K562 (cell line): Measurements from ENCODE around the gene RSPH9. TPM values are rescaled to one million over a fixed set of nuclear protein-coding genes. Genes with fewer than 3 reads are reported as not detected.

Source experiments
- ATAC-seq: fragments of 200-7000 bp; cut with Tn5 transposase; 3 replicates; pipeline ENCODE4 v1.9.1; 2020; ENCODE audit warnings: moderate library complexity
- BruUV-seq: library from RNA; stranded (reverse); fragments of 400-500 nt; replicated peaks from 2 replicates; lab custom pipeline; 2021; lab: Mats Ljungman, UMichigan
- CTCF ChIA-PET: fragments of 300-600 bp; formaldehyde crosslinking; extraction: SDS; loops from one replicate; lab custom pipeline; 2021; ENCODE audit warnings: low intra/inter-chr PET ratio; lab: Yijun Ruan, JAX
- POLR2A ChIA-PET: fragments of 300-600, 350-650 bp; sonication (Branson Sonifier 250); formaldehyde crosslinking; extraction: SDS; loops from one replicate; lab custom pipeline; 2021; ENCODE audit warnings: antibody characterized with exemption, inconsistent platforms; lab: Yijun Ruan, JAX
- DNase-seq, 4 experiments: peaks; one replicate each; pipeline versions ENCODE4 v3.0.0 to v3.0.0-alpha.2; 2011 to 2018; ENCODE audit warnings: low spot score in 3 of 4, mixed read lengths in 3 of 4; ENCODE audit errors: extremely low read depth in 1 of 4
- FAIRE-seq: peaks from 2 replicates; lab custom pipeline; 2011; peaks lifted over from hg19 to GRCh38; lab: Jason Lieb, UNC
- H2AFZ ChIP-seq: 2 replicates; pipeline ENCODE4 v1.6.0; 2011; ENCODE audit warnings: low read depth, low read length, control low read depth, inconsistent platforms
- H3K27ac ChIP-seq: fragments of 200-600 bp; 3 replicates; pipeline ENCODE4 v1.8.0; 2011; ENCODE audit warnings: low read depth, mild to moderate bottlenecking, control low read depth, inconsistent platforms, low read length, moderate library complexity, mixed read lengths; ENCODE audit errors: extremely low read depth
- H3K27me3 ChIP-seq, 2 experiments: fragments of 300-600 bp in 1 of 2; 2 replicates in 1 of 2; 3 replicates in 1 of 2; pipeline versions ENCODE4 v1.6.0 to v1.8.0; 2011; ENCODE audit warnings: inconsistent platforms in 2 of 2, low read length in 2 of 2, mild to moderate bottlenecking in 1 of 2, mixed read lengths in 1 of 2, moderate library complexity in 1 of 2; ENCODE audit not compliant: control insufficient read depth in 2 of 2, insufficient read depth in 2 of 2
- H3K36me3 ChIP-seq: fragments of 300-600 bp; 3 replicates; pipeline ENCODE4 v1.8.0; 2011; ENCODE audit warnings: mild to moderate bottlenecking, low read length, inconsistent platforms; ENCODE audit not compliant: control insufficient read depth, insufficient read depth
- H3K4me1 ChIP-seq, 2 experiments: fragments of 200-600 bp in 1 of 2; replicated peaks in 1 of 2; 2 replicates in 1 of 2; 3 replicates in 1 of 2; pipeline versions ENCODE4 v1.5.1 to v1.8.0; 2011; ENCODE audit warnings: inconsistent platforms in 2 of 2, low read length in 2 of 2, mild to moderate bottlenecking in 1 of 2, mixed read lengths in 1 of 2, moderate library complexity in 1 of 2; ENCODE audit not compliant: control insufficient read depth in 2 of 2, insufficient read depth in 2 of 2
- H3K4me2 ChIP-seq: 2 replicates; pipeline ENCODE4 v1.6.1; 2011; ENCODE audit warnings: low read length, control low read depth, inconsistent platforms, mixed read lengths; ENCODE audit not compliant: insufficient read depth
- H3K4me3 ChIP-seq: fragments of 200-600 bp; sonication (generic), shearing (Covaris generic); 2 replicates; pipeline ENCODE4 v1.5.1; 2016; ENCODE audit warnings: control low read depth, inconsistent platforms
- H3K79me2 ChIP-seq: fragments of 200-600 bp; 3 replicates; pipeline ENCODE4 v1.8.0; 2011; ENCODE audit warnings: low read length, inconsistent platforms; ENCODE audit not compliant: control insufficient read depth, insufficient read depth
- H3K9ac ChIP-seq, 2 experiments: 2 replicates each; pipeline versions ENCODE4 v1.6.0 to v1.6.1; 2011; ENCODE audit warnings: low read depth in 2 of 2, low read length in 2 of 2, control low read depth in 1 of 2, inconsistent platforms in 1 of 2, mild to moderate bottlenecking in 1 of 2, mixed read lengths in 1 of 2; ENCODE audit not compliant: insufficient read depth in 1 of 2
- H3K9me1 ChIP-seq: one replicate; pipeline ENCODE4 v1.6.0; 2011; ENCODE audit warnings: inconsistent platforms, mild to moderate bottlenecking, low read length, moderate library complexity; ENCODE audit not compliant: control insufficient read depth, insufficient read depth
- H3K9me3 ChIP-seq: replicated peaks from 2 replicates; pipeline ENCODE4 v1.5.1; 2011; ENCODE audit warnings: low read depth, low read length, inconsistent platforms; ENCODE audit not compliant: control insufficient read depth, insufficient read depth
- H4K20me1 ChIP-seq: replicated peaks from 2 replicates; pipeline ENCODE4 v1.6.1; 2011; ENCODE audit warnings: low read length, inconsistent platforms, mixed read lengths; ENCODE audit not compliant: control insufficient read depth, insufficient read depth
- CBFA2T2 ChIP-seq: fragments of 450-650 bp; conservative IDR thresholded peaks from 2 replicates; pipeline ENCODE4 v1.6.1; 2017; ENCODE audit warnings: mild to moderate bottlenecking
- CBX2 ChIP-seq: fragments of 200-600 bp; sonication (generic); IDR thresholded peaks from one replicate; pipeline ENCODE4 v1.6.1; 2012; ENCODE audit warnings: mild to moderate bottlenecking, low read length, inconsistent platforms; ENCODE audit not compliant: insufficient read depth, poor library complexity, severe bottlenecking
- DNMT1 ChIP-seq: fragments of 450-650 bp; IDR thresholded peaks from 2 replicates; pipeline ENCODE4 v1.6.1; 2016; ENCODE audit warnings: antibody characterized with exemption, mild to moderate bottlenecking
- HNRNPK ChIP-seq: fragments of 200-400 bp; formaldehyde crosslinking; IDR thresholded peaks from one replicate; pipeline ENCODE4 v1.6.1; 2018; ENCODE audit warnings: mild to moderate bottlenecking, low read depth, low read length; ENCODE audit not compliant: poor library complexity, severe bottlenecking
- KHSRP ChIP-seq: fragments of 450-650 bp; IDR thresholded peaks from 2 replicates; pipeline ENCODE4 v1.6.1; 2017
- MAFF ChIP-seq: IDR thresholded peaks from 2 replicates; pipeline ENCODE4 v1.6.1; 2012; ENCODE audit warnings: low read length, improper control_type of control experiment
- MTA3 ChIP-seq: fragments of 450-650 bp; formaldehyde crosslinking; IDR thresholded peaks from 2 replicates; pipeline ENCODE4 v1.6.1; 2017; ENCODE audit warnings: mild to moderate bottlenecking, borderline replicate concordance
- PKNOX1 ChIP-seq: fragments of 450-650 bp; IDR thresholded peaks from 2 replicates; pipeline ENCODE4 v1.6.1; 2016
- RBM15 ChIP-seq: fragments of 200-400 bp; formaldehyde crosslinking; IDR thresholded peaks from 2 replicates; pipeline ENCODE4 v1.6.1; 2018; ENCODE audit warnings: mild to moderate bottlenecking, low read length, moderate library complexity; ENCODE audit not compliant: insufficient read depth
- STAT5B ChIP-seq: fragments of 250-450 bp; sonication (Bioruptor Pico); IDR thresholded peaks from 2 replicates; pipeline ENCODE4 v1.8.0; 2021; ENCODE audit warnings: mild to moderate bottlenecking, inconsistent platforms
- TCF15 ChIP-seq: fragments of 250-450 bp; sonication (Bioruptor Pico); IDR thresholded peaks from 2 replicates; pipeline ENCODE4 v1.8.0; 2022; ENCODE audit warnings: moderate library complexity, mild to moderate bottlenecking, inconsistent platforms
- TCF7 ChIP-seq: sonication (generic); IDR thresholded peaks from 2 replicates; pipeline ENCODE4 v1.6.1; 2016; ENCODE audit warnings: antibody characterized with exemption, borderline replicate concordance
- USF1 ChIP-seq: sonication (generic); formaldehyde crosslinking; IDR thresholded peaks from 2 replicates; pipeline ENCODE4 v1.9.0; 2022; ENCODE audit warnings: mild to moderate bottlenecking, missing genetic modification reagents
- VEZF1 ChIP-seq: fragments of 200-800 bp; sonication (Bioruptor generic); IDR thresholded peaks from 2 replicates; pipeline ENCODE4 v1.6.1; 2017; ENCODE audit warnings: missing genetic modification characterization, missing compliant biosample characterization
- ZNF347 ChIP-seq: fragments of 450-650 bp; formaldehyde crosslinking; IDR thresholded peaks from 2 replicates; pipeline ENCODE4 v1.4.0; 2020; ENCODE audit warnings: low read depth, mild to moderate bottlenecking, moderate library complexity
- ZNF384 ChIP-seq: IDR thresholded peaks from 2 replicates; pipeline ENCODE4 v1.6.1; 2012; ENCODE audit warnings: low read depth, low read length, improper control_type of control experiment
- ZNF431 ChIP-seq: sonication (generic); formaldehyde crosslinking; IDR thresholded peaks from 2 replicates; pipeline ENCODE4 v1.8.0; 2022; ENCODE audit warnings: mild to moderate bottlenecking, missing genetic modification reagents
- ZNF551 ChIP-seq: fragments of 250-450 bp; sonication (Bioruptor Pico); IDR thresholded peaks from 2 replicates; pipeline ENCODE4 v1.5.0; 2021; ENCODE audit warnings: mild to moderate bottlenecking, moderate library complexity
- WGBS: fragments of 100-300 bp; shearing (Covaris generic); methylation state at CpG from one replicate; pipeline ENCODE4 v1.1.6; 2016; ENCODE audit warnings: low coverage, mixed read lengths; ENCODE audit not compliant: insufficient coverage; ENCODE audit errors: missing lambda C conversion rate; 5-methylcytosine and 5-hydroxymethylcytosine counted together
- in situ Hi-C: fragments of 300-500 bp; cut with MboI; formaldehyde crosslinking; loops from 4 replicates; pipeline ENCODE4 v1.15.0; 2018; ENCODE audit warnings: inconsistent platforms, mixed read lengths
- intact Hi-C: fragments of 100-400 bp; cut with micrococcal nuclease; formaldehyde crosslinking; loops from 2 replicates; pipeline ENCODE4 v1.14.2; 2022
- polyA plus RNA-seq, 8 experiments: library from polyadenylated mRNA; depleted of rRNA in 4 of 8; stranded (reverse) in 5 of 8; unstranded in 3 of 8; fragments of >200 nt; fragmentation: Nextera tagmentation in 2 of 8; fragmentation: Illumina TruSeq in 1 of 8; extraction: Ambion mirVana in 2 of 8; extraction: Trizol in 1 of 8; gene quantifications; 2 replicates each; pipeline versions ENCODE4 v1.2.1 to v1.2.3, GENCODE V29; 2011 to 2014; ENCODE audit warnings: inconsistent platforms in 1 of 8, missing spikeins in 1 of 8
- total RNA-seq, 7 experiments: library from RNA; depleted of rRNA in 6 of 7; stranded (reverse); fragments of >200 nt in 6 of 7; fragmentation: Illumina TruSeq in 2 of 7; extraction: Trizol in 2 of 7; gene quantifications; 2 replicates each; pipeline versions ENCODE4 v1.2.1 to v1.2.3, GENCODE V29; 2011 to 2021; ENCODE audit warnings: low replicate concordance in 1 of 7

Gene RSPH9
- total and polyA plus RNA-seq, 9 of the 15 experiments (the other 6 are each of a cell fraction or from before 2014, with no cell fraction given), result 0.05 to 0.60 (median 0.39) TPM; not detected in 6

- Histone ChIP-seq H2AFZ (peak overlapping the region; percentile 43; the same call in 1 of the 2 replicates), H3K9me1 (peaks cover 12% of the 10 kb centered on the region), H3K4me2 (peak overlapping the region; percentile 57), H3K79me2 (no peaks in the 10 kb centered on the region), H3K9ac (peak overlapping the region; percentile 7 to 80; a peak in 2 of 4 replicates), H4K20me1 (no peaks in the 10 kb centered on the region; the same call in 1 of the 2 replicates), H3K4me1 (peaks cover 37 to 42% of the 10 kb centered on the region in 2 experiments), H3K4me3 (no peak overlapping the region), H3K36me3 (peaks cover 22% of the 10 kb centered on the region), H3K27me3 (no peaks in the 10 kb centered on the region; a peak in 1 of 5 replicates), H3K27ac (no peak overlapping the region), H3K9me3 (no peaks in the 10 kb centered on the region)
- BruUV-seq, result no TSS peak
- FAIRE-seq (peak; percentile 95), DNase-seq (peak; percentile 84 to 91 (median 85)), ATAC-seq (peak; percentile 80)
- ChIA-PET CTCF (interaction anchor here (0.6 to 3.0 kb wide), 7 partner anchors 59 to 671 kb away, joined by 3 to 19 read pairs (median 8); partner anchors contain the start of gene VEGFA), POLR2A (interaction anchor here (0.6 to 6.0 kb wide), 22 partner anchors 8 to 418 kb away, joined by 3 to 41 read pairs (median 4); partner anchors contain the start of genes GTPBP2 and RSPH9)
- 14% methylated on average over 15 of the region's 16 CpGs for WGBS
- intact Hi-C loops, result loop anchor here (1.0 to 10.0 kb wide), 8 partner anchors 40 to 412 kb away; partner anchors contain the start of genes GTPBP2 and VEGFA
- in situ Hi-C loops, result loop anchor here (5.0 kb wide), 2 partner anchors 105 to 410 kb away; partner anchors contain the start of gene VEGFA
- TF ChIP-seq STAT5B (CRISPR knock-in tag) (no peak), CBX2 (no peak), USF1 (no peak), VEZF1 (CRISPR knock-in tag) (peak; percentile 36; the same call in 1 of the 2 replicates), CBFA2T2 (no peak), ZNF347 (CRISPR knock-in tag) (no peak), MTA3 (peak; percentile 57; the same call in 1 of the 2 replicates), HNRNPK (no peak), TCF7 (no peak), RBM15 (no peak), ZNF551 (CRISPR knock-in tag) (no peak), TCF15 (CRISPR knock-in tag) (0 out of 2 replicates have a peak, but pooled peaks have one; percentile 23), MAFF (no peak), PKNOX1 (no peak), ZNF431 (CRISPR knock-in tag) (no peak; the same call in 1 of the 2 replicates), KHSRP (no peak), ZNF384 (no peak), DNMT1 (no peak)
Measured at GRCh38 chr6:43667245-43668150, 22.7 kb downstream of the RSPH9 start.
